T-helper 1 cell (primary cell): ENCODE measurements around the gene C8G.

Experiments
- DNase-seq, 5 donors: peaks; one replicate each; pipeline ENCODE4 v3.0.0-alpha.2; 2012 to 2020
- total RNA-seq, 4 donors: gene quantifications; one replicate each; lab custom pipeline; 2026; lab: John Stamatoyannopoulos, UW

The C8G gene
- 0.15 to 0.62 (median 0.37) reads per million in 4 donors for total RNA-seq

GRCh38 chr9:136944519-136945332 lies at the start of gene C8G, which contains the start of gene FBXW5:
TSS of gene C8G (plus strand) at chr9:136945243. CDS start at chr9:136945321, 78 bp downstream.
TSS of gene FBXW5 (minus strand) at chr9:136944738. CDS start at chr9:136944083, 655 bp downstream.
- peak; percentile 87 to 96 (median 90) for DNase-seq

GRCh38 chr9:136896027-136896426 lies 49.0 kb upstream of the C8G start:
- no peak for DNase-seq

- no peak for DNase-seq
Observed at GRCh38 chr9:136898483-136899100, 46.5 kb upstream of the C8G start.

- no peak for DNase-seq
Observed at GRCh38 chr9:136899196-136899595, 45.8 kb upstream of the C8G start.

GRCh38 chr9:136900556-136900955 lies 44.5 kb upstream of the C8G start:
- DNase-seq, result no peak

GRCh38 chr9:136900988-136901515 lies 44.0 kb upstream of the C8G start:
- DNase-seq, result no peak

GRCh38 chr9:136901516-136902258 lies 43.4 kb upstream of the C8G start:
- peak; percentile 47 to 76 (median 60) for DNase-seq

- peak; percentile 76 to 84 (median 82) for DNase-seq
Observed at GRCh38 chr9:136902259-136902821, 42.7 kb upstream of the C8G start.

GRCh38 chr9:136903041-136903554 lies 41.9 kb upstream of the C8G start:
- DNase-seq, result no peak

- no peak for DNase-seq
Observed at GRCh38 chr9:136906266-136906665, 38.8 kb upstream of the C8G start.

- DNase-seq, result no peak
Observed at GRCh38 chr9:136907011-136907914, 37.8 kb upstream of the C8G start.

GRCh38 chr9:136910197-136910900 lies 34.7 kb upstream of the C8G start:
- DNase-seq, result no peak

GRCh38 chr9:136910901-136911245 lies 34.2 kb upstream of the C8G start:
- DNase-seq, result no peak

GRCh38 chr9:136913701-136914438 lies 31.2 kb upstream of the C8G start:
- DNase-seq, result no peak

- DNase-seq, result no peak
Observed at GRCh38 chr9:136915632-136916329, 29.3 kb upstream of the C8G start.

GRCh38 chr9:136916330-136917184 lies 28.5 kb upstream of the C8G start:
- no peak for DNase-seq

- DNase-seq, result no peak
Observed at GRCh38 chr9:136917902-136918301, 27.1 kb upstream of the C8G start.

GRCh38 chr9:136920069-136920468 lies 25.0 kb upstream of the C8G start:
- no peak for DNase-seq
